ENCODE measurements around the gene POU5F2.

POU5F2 gene

GRCh38 chr5:93715761-93716160, 25.6 kb downstream of the POU5F2 start:
- no peak for DNase-seq

- no peak for DNase-seq
Observed at GRCh38 chr5:93715327-93715726, 26.1 kb downstream of the POU5F2 start.

- no peak for DNase-seq
Observed at GRCh38 chr5:93708442-93708841, 33.0 kb downstream of the POU5F2 start.

DNA sequence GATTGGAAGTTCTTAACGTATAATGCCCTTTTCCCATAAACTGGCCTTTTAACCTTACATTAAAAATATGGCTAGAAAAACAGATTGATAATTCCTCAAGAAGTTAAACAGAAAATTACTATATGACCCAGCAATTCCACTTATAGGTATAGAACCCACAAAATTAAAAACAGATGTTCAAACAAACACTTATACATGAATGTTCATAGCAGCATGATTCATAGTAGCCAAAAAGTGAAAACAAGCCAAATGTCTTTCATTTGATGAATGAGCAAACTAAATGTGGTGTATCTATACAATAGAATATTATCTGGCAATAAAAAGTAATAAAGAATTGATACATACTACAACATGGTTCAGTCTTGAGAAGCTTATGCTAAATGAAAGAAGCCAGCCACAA, 35.5 kb downstream of the POU5F2 start:
- no peak for DNase-seq

GRCh38 chr5:93704996-93705395, 36.4 kb downstream of the POU5F2 start:
- DNase-seq: no peak

DNA sequence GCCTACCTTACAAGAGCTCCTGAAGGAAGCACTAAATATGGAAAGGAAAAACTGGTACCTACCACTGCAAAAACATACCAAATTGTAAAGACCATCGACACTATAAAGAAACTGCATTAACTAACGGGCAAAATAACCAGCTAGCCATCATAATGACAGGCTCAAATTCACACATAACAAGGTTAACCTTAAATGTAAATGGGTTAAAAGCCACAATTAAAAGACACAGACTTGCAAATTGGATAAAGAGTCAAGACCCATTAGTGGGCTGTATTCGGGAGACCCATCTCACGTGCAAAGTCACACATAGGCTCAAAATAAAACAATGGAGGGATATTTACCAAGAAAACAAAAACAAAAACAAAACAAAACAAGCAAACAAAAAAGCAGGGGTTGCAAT, 49.4 kb downstream of the POU5F2 start:
- DNase-seq: no peak
